Measurements from ENCODE around the gene POR. TPM values are rescaled to one million over a fixed set of nuclear protein-coding genes. Genes with fewer than 3 reads are reported as not detected.

POR gene
- polyA plus RNA-seq, 1 of the 3 experiments (the other 2 are of a cell fraction) = 68.7 TPM

GRCh38 chr7:75922966-75923603, 8.1 kb downstream of the POR start:
- Histone ChIP-seq H3F3A (replicated peaks; ENCODE audit: insufficient read depth) (no peaks in the 10 kb centered on the region), H3K4me1 (ENCODE audit: control insufficient read depth in 1 of 2, insufficient read depth in 2 of 2, low read depth in 1 of 2, low read length in 1 of 2) (no peaks in the 10 kb centered on the region), H3K79me2 (ENCODE audit: insufficient read depth) (peaks cover 45% of the 10 kb centered on the region), H3K36me3 (replicated peaks in 1 of 2; ENCODE audit: control insufficient read depth in 1 of 2, insufficient read depth in 2 of 2, low read length in 1 of 2) (no peaks in the 10 kb centered on the region), H3K27ac (ENCODE audit: low read depth in 2 of 2, low read length in 1 of 2) (no peak overlapping the region), H3K4me2 (no peak overlapping the region), H3K9ac (no peak overlapping the region), H3K27me3 (ENCODE audit: insufficient read depth) (no peaks in the 10 kb centered on the region), H2AFZ (ENCODE audit: low read depth) (no peak overlapping the region), H3K9me2 (no peaks in the 10 kb centered on the region), H3K4me3 (ENCODE audit: low read depth in 2 of 2, low read length in 1 of 2) (no peak overlapping the region), H3K9me3 (no peaks in the 10 kb centered on the region), H4K20me1 (ENCODE audit: insufficient read depth) (peaks cover 10% of the 10 kb centered on the region)
- TF ChIP-seq YY1 (IDR thresholded peaks at IDR 0.05; ENCODE audit: low read depth) = no peak
- no peak for TF ChIP-seq RFX5 (IDR thresholded peaks at IDR 0.05; ENCODE audit: low read length)
- WGBS (ENCODE audit: low lambda C conversion rate) = 89% methylated on average over 9 of the region's 9 CpGs
- ChIA-PET CTCF (interaction anchor here (0.6 to 1.9 kb wide), 2 partner anchors 23 to 57 kb away, joined by 3 to 8 read pairs; no protein-coding TSS in a partner anchor), POLR2A (interaction anchor here (4.5 kb wide), 1 partner anchor 8 kb away, joined by 21 read pairs; the partner anchor contains the start of gene POR)
- no peak for DNase-seq

- H2AFZ ChIP-seq (ENCODE audit: low read depth) = no peak overlapping the region
- H3K4me3 ChIP-seq (ENCODE audit: low read depth in 2 of 2, low read length in 1 of 2) = no peak overlapping the region
- no peaks in the 10 kb centered on the region for H3K4me1 ChIP-seq (ENCODE audit: control insufficient read depth in 1 of 2, insufficient read depth in 2 of 2, low read depth in 1 of 2, low read length in 1 of 2)
- no peak overlapping the region for H3K27ac ChIP-seq (ENCODE audit: low read depth in 2 of 2, low read length in 1 of 2)
- DNase-seq = no peak
- no peak for TF ChIP-seq ZBTB33 (IDR thresholded peaks at IDR 0.05; ENCODE audit: borderline replicate concordance, low read depth)
- no peak for TF ChIP-seq GATA2 (CRISPR knock-in tag; IDR thresholded peaks at IDR 0.05)
- no peak for TF ChIP-seq CHD2 (IDR thresholded peaks at IDR 0.05; ENCODE audit: low read length, partially characterized antibody)
- TF ChIP-seq SIN3A (IDR thresholded peaks at IDR 0.05; ENCODE audit: borderline replicate concordance, low read depth, low read length) = no peak
- no peak for TF ChIP-seq MAX (IDR thresholded peaks at IDR 0.05; ENCODE audit: low read depth)
- ChIA-PET CTCF (interaction anchor here (1.8 kb wide), 1 partner anchor 8 kb away, joined by 5 read pairs; no protein-coding TSS in a partner anchor), POLR2A (interaction anchor here (4.5 kb wide), 1 partner anchor 9 kb away, joined by 21 read pairs; the partner anchor contains the start of gene POR)
- H3K9me2 ChIP-seq = no peaks in the 10 kb centered on the region
- no peaks in the 10 kb centered on the region for H3F3A ChIP-seq (replicated peaks; ENCODE audit: insufficient read depth)
- H3K4me2 ChIP-seq = no peak overlapping the region
- H4K20me1 ChIP-seq (ENCODE audit: insufficient read depth) = peaks cover 10% of the 10 kb centered on the region
- WGBS (ENCODE audit: low lambda C conversion rate) = 92% methylated on average over 2 of the region's 2 CpGs
- peaks cover 40% of the 10 kb centered on the region for H3K79me2 ChIP-seq (ENCODE audit: insufficient read depth)
- no peak overlapping the region for H3K9ac ChIP-seq
- H3K36me3 ChIP-seq (replicated peaks in 1 of 2; ENCODE audit: control insufficient read depth in 1 of 2, insufficient read depth in 2 of 2, low read length in 1 of 2) = no peaks in the 10 kb centered on the region
- H3K9me3 ChIP-seq = no peaks in the 10 kb centered on the region
- H3K27me3 ChIP-seq (ENCODE audit: insufficient read depth) = no peaks in the 10 kb centered on the region
These were observed 9.3 kb downstream of the POR start for GRCh38 chr7:75924256-75924655.

- Histone ChIP-seq H3K9me2 (no peaks in the 10 kb centered on the region), H2AFZ (ENCODE audit: low read depth) (no peak overlapping the region), H3K4me2 (no peak overlapping the region), H3K27me3 (ENCODE audit: insufficient read depth) (no peaks in the 10 kb centered on the region), H3K79me2 (ENCODE audit: insufficient read depth) (peaks cover 41% of the 10 kb centered on the region), H3K27ac (ENCODE audit: low read depth in 2 of 2, low read length in 1 of 2) (no peak overlapping the region), H3K4me1 (ENCODE audit: control insufficient read depth in 1 of 2, insufficient read depth in 2 of 2, low read depth in 1 of 2, low read length in 1 of 2) (no peaks in the 10 kb centered on the region), H3K36me3 (replicated peaks in 1 of 2; ENCODE audit: control insufficient read depth in 1 of 2, insufficient read depth in 2 of 2, low read length in 1 of 2) (no peaks in the 10 kb centered on the region), H3K9ac (no peak overlapping the region), H4K20me1 (ENCODE audit: insufficient read depth) (peaks cover 10% of the 10 kb centered on the region), H3K9me3 (no peaks in the 10 kb centered on the region), H3K4me3 (ENCODE audit: low read depth in 2 of 2, low read length in 1 of 2) (no peak overlapping the region), H3F3A (replicated peaks; ENCODE audit: insufficient read depth) (no peaks in the 10 kb centered on the region)
- CTCF ChIA-PET = interaction anchor here (0.8 to 1.8 kb wide), 3 partner anchors 9 to 165 kb away, joined by 3 to 5 read pairs (median 5); no protein-coding TSS in a partner anchor
- POLR2A ChIA-PET = interaction anchor here (4.5 kb wide), 1 partner anchor 10 kb away, joined by 21 read pairs; the partner anchor contains the start of gene POR
- DNase-seq = no peak
- 100% methylated on average over 2 of the region's 2 CpGs for WGBS (ENCODE audit: low lambda C conversion rate)
- TF ChIP-seq RCOR1 (IDR thresholded peaks at IDR 0.05; ENCODE audit: low read length) (no peak), TCF12 (IDR thresholded peaks at IDR 0.05) (no peak), ELF1 (IDR thresholded peaks at IDR 0.05) (no peak), GABPA (IDR thresholded peaks at IDR 0.05; ENCODE audit: low read depth) (no peak), IRF3 (IDR thresholded peaks at IDR 0.05; ENCODE audit: low read depth, low read length) (no peak), TAF1 (IDR thresholded peaks at IDR 0.05; ENCODE audit: borderline replicate concordance, low read depth, low read length) (no peak), ZBTB33 (IDR thresholded peaks at IDR 0.05; ENCODE audit: borderline replicate concordance, low read depth) (no peak), TEAD4 (IDR thresholded peaks at IDR 0.05; ENCODE audit: borderline replicate concordance, insufficient read depth) (no peak), YY1 (IDR thresholded peaks at IDR 0.05; ENCODE audit: low read depth) (no peak)
These were observed 9.9 kb downstream of the POR start for GRCh38 chr7:75924889-75925288.
